ENCODE results near the gene PCDHGC4. TPM values are rescaled to one million over a fixed set of nuclear protein-coding genes. Genes with fewer than 3 reads are reported as not detected.

The PCDHGC4 gene
- total and polyA plus RNA-seq, 2 of the 8 experiments (the other 6 are each of a cell fraction or from before 2014, with no cell fraction given) = 2.1 to 2.4 TPM

DNA sequence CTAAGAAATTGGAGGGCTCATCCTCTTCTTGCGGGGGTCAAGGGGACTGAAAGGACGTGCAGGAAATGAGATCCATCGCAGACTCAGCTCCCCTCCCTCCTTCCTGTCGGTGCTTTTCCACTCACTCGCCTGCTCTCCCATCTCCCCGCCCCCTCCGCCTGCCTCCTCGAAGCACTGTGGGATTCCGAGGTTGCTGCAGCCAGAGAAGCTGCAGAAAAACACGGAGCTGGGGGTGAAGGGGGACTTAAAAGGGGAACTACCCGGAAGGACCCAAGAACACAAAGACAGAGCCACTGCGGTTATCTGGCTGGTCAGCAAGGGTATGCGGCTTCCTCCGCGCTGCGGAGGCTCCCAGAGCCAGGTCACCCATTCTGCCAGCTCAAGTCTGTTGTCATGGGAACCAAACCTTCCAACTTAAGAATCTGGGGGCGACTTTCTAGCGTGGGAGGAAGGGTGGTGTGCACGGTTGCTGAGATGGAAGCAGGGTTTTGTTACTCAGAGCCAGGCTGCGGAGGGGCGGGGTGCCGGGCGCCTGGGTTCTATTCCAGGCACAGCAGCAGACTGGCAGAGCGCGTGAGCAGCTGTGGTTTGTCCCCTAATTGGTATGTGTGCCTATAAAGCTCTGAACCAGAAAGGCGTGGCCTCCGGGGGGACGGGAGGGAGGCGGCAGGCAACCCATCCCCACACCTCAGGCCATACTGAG is 28.9 kb downstream of the PCDHGC4 start (continued):
- TF ChIP-seq, protein P1, sequence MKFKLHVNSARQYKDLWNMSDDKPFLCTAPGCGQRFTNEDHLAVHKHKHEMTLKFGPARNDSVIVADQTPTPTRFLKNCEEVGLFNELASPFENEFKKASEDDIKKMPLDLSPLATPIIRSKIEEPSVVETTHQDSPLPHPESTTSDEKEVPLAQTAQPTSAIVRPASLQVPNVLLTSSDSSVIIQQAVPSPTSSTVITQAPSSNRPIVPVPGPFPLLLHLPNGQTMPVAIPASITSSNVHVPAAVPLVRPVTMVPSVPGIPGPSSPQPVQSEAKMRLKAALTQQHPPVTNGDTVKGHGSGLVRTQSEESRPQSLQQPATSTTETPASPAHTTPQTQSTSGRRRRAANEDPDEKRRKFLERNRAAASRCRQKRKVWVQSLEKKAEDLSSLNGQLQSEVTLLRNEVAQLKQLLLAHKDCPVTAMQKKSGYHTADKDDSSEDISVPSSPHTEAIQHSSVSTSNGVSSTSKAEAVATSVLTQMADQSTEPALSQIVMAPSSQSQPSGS (IDR thresholded peaks at IDR 0.05; ENCODE audit: low read length) = 0 out of 2 replicates have a peak, but pooled peaks have one; percentile 16
- TF ChIP-seq EGR1 (IDR thresholded peaks at IDR 0.05; ENCODE audit: borderline replicate concordance, low read depth, low read length) (peak; percentile 86; the same call in 1 of the 2 replicates), KDM4A (IDR thresholded peaks at IDR 0.05; ENCODE audit: low read depth, low read length, severe bottlenecking) (peak; percentile 30), CTBP2 (IDR thresholded peaks at IDR 0.05; ENCODE audit: borderline replicate concordance, insufficient read depth, insufficient read length, low read length) (peak; percentile 20), CEBPB (IDR thresholded peaks at IDR 0.05; ENCODE audit: low read depth, low read length) (no peak), SIN3A (conservative IDR thresholded peaks at IDR 0.05 in 1 of 2, IDR thresholded peaks at IDR 0.05 in 1 of 2; ENCODE audit: low read depth in 1 of 2, low read length in 2 of 2) (0 out of 4 replicates have a peak, but pooled peaks of 1 of the 2 experiments have one; percentile 58)
